GM13976 (cell line): Measurements from ENCODE around the gene FRS2.

ENCODE experiments used
- DNase-seq: peaks from one replicate; pipeline ENCODE4 v3.0.0; 2012; ENCODE audit warnings: low spot score
- CTCF ChIP-seq: IDR thresholded peaks from 2 replicates; pipeline ENCODE4 v1.5.1; 2012; ENCODE audit warnings: borderline replicate concordance, mild to moderate bottlenecking; ENCODE audit not compliant: insufficient read depth; ENCODE audit errors: extremely low read depth, missing control alignments, control extremely low read depth
- in situ Hi-C: fragments of 300-500 bp; cut with MboI; formaldehyde crosslinking; loops from one replicate; pipeline ENCODE4 v1.12.0; 2022; ENCODE audit warnings: low sequenced_read_pairs, mixed read lengths, inconsistent platforms; ENCODE audit not compliant: unreplicated experiment

FRS2 gene

GRCh38 chr12:69608114-69608513 is 137.9 kb downstream of the FRS2 start:
- no peak for TF ChIP-seq CTCF
- in situ Hi-C loops: no loop called here
- DNase-seq: no peak

- no peak for TF ChIP-seq CTCF
- in situ Hi-C loops: no loop called here
- no peak for DNase-seq
Observed at GRCh38 chr12:69610126-69610525, 139.9 kb downstream of the FRS2 start.

GRCh38 chr12:69610729-69611128 is 140.5 kb downstream of the FRS2 start, which contains the start of gene LRRC10:
Gene LRRC10, minus strand, starts transcription at chr12:69610907. Its CDS starts 69 bp downstream, at chr12:69610838.
- in situ Hi-C loops: no loop called here
- no peak for DNase-seq
- no peak for TF ChIP-seq CTCF

- TF ChIP-seq CTCF: no peak
- in situ Hi-C loops: no loop called here
Observed at GRCh38 chr12:69613351-69613750, 143.2 kb downstream of the FRS2 start.

GRCh38 chr12:69616025-69616424 is 145.8 kb downstream of the FRS2 start:
- no peak for TF ChIP-seq CTCF
- in situ Hi-C loops: no loop called here
- no peak for DNase-seq

More at GRCh38 chr12:69613351-69613750, 143.2 kb downstream of the FRS2 start:
- DNase-seq: no peak

- no peak for TF ChIP-seq CTCF
- in situ Hi-C loops: no loop called here
- no peak for DNase-seq
Observed at GRCh38 chr12:69619050-69619449, 148.9 kb downstream of the FRS2 start.

- DNase-seq: no peak
- TF ChIP-seq CTCF: no peak
- in situ Hi-C loops: no loop called here
Observed at GRCh38 chr12:69620077-69620476, 149.9 kb downstream of the FRS2 start.
